ENCODE results near the gene DCST1. TPM values are rescaled to one million over a fixed set of nuclear protein-coding genes. Genes with fewer than 3 reads are reported as not detected.

The DCST1 gene
- total and polyA plus RNA-seq, 2 donors (not counting 3 experiments of a cell fraction or from before 2014, with no cell fraction given) = not detected

- no peak overlapping the region for H2AFZ ChIP-seq (ENCODE audit: low read depth, low read length)
- H3K4me1 ChIP-seq (ENCODE audit: control insufficient read depth, extremely low read depth, insufficient read depth, low read length) = peaks cover 12% of the 10 kb centered on the region
- no peaks in the 10 kb centered on the region for H4K20me1 ChIP-seq (replicated peaks; ENCODE audit: control insufficient read depth, extremely low read depth, insufficient read depth, low read length)
- no peaks in the 10 kb centered on the region for H3K36me3 ChIP-seq (ENCODE audit: control insufficient read depth in 2 of 2, extremely low read depth in 1 of 2, insufficient read depth in 2 of 2, low read length in 2 of 2)
- TF ChIP-seq MAX (IDR thresholded peaks at IDR 0.05; ENCODE audit: insufficient read depth, insufficient read length) (no peak), CTCF (IDR thresholded peaks at IDR 0.05; ENCODE audit: extremely low read depth in 1 of 2, insufficient read depth in 1 of 2, low read depth in 1 of 2, low read length in 2 of 2) (no peak), MYC (IDR thresholded peaks at IDR 0.05; ENCODE audit: low read depth, low read length) (no peak), JUN (IDR thresholded peaks at IDR 0.05; ENCODE audit: borderline replicate concordance, insufficient read depth, insufficient read length, low read depth) (no peak), POLR2A (IDR thresholded peaks at IDR 0.05; ENCODE audit: low read depth, low read length) (no peak), FOS (IDR thresholded peaks at IDR 0.05; ENCODE audit: borderline replicate concordance, insufficient read depth, low read length) (no peak)
- H3K79me2 ChIP-seq (ENCODE audit: control insufficient read depth, insufficient read depth, low read length) = peaks cover 16% of the 10 kb centered on the region
- intact Hi-C loops (cut with micrococcal nuclease) (no loop called here), dilution Hi-C loops (cut with MboI; ENCODE audit: extremely low pct_ligation_motif_present, low sequenced_read_pairs) (no loop called here)
- H3K4me3 ChIP-seq (replicated peaks in 1 of 3; ENCODE audit: insufficient read depth in 1 of 3, low read depth in 1 of 3, low read length in 3 of 3) = no peak overlapping the region
- ChIA-PET CTCF (interaction anchor here (0.6 to 4.3 kb wide), 5 partner anchors 8 to 79 kb away, joined by 3 to 40 read pairs (median 3); no protein-coding TSS in a partner anchor), POLR2A (interaction anchor here (0.6 kb wide), 1 partner anchor 398 kb away, joined by 3 read pairs; no protein-coding TSS in a partner anchor)
- no peak overlapping the region for H3K9ac ChIP-seq (replicated peaks; ENCODE audit: extremely low read depth, insufficient read depth, low read length)
- no peak overlapping the region for H3K27ac ChIP-seq (ENCODE audit: insufficient read depth, low read depth, low read length)
- no peaks in the 10 kb centered on the region for H3K9me1 ChIP-seq (replicated peaks; ENCODE audit: control insufficient read depth, extremely low read depth, insufficient read depth, low read length)
- H3K9me3 ChIP-seq (replicated peaks; ENCODE audit: control insufficient read depth, insufficient read depth, low read length) = no peaks in the 10 kb centered on the region
- DNase-seq (ENCODE audit: low read depth, low spot score) (no peak), FAIRE-seq (peak; percentile 68)
- no peak overlapping the region for H3K4me2 ChIP-seq (ENCODE audit: insufficient read depth, low read length)
- no TSS peak for BruUV-seq (replicated peaks)
- no peaks in the 10 kb centered on the region for H3K27me3 ChIP-seq (ENCODE audit: control insufficient read depth in 2 of 2, insufficient read depth in 2 of 2, low read length in 2 of 2)
Observed at GRCh38 chr1:155006601-155007101, 27.0 kb upstream of the DCST1 start.
